Adrenal gland (tissue), 12 donors: ENCODE data around the gene TEAD1. TPM values are rescaled to one million over a fixed set of nuclear protein-coding genes. Genes with fewer than 3 reads are reported as not detected.

Source experiments
- DNase-seq, 7 donors: peaks; one replicate each; pipeline ENCODE4 v3.0.0-alpha.2; 2019 to 2020
- H3K27ac ChIP-seq, 5 donors: fragments of 200-600 bp; sonication (generic) in 4 of 5; 1 replicate in 3 of 5; 2 replicates in 2 of 5; pipeline versions ENCODE4 v1.5.1 to v1.8.0; 2016 to 2020; ENCODE audit warnings: mild to moderate bottlenecking in 1 of 5
- H3K27me3 ChIP-seq: fragments of 200-600 bp; 2 replicates; pipeline ENCODE4 v1.8.0; 2021
- H3K36me3 ChIP-seq, 2 donors: fragments of 200-600 bp; replicated peaks in 1 of 2; 1 replicate in 1 of 2; 2 replicates in 1 of 2; pipeline versions ENCODE4 v1.5.1 to v1.8.0; 2018 to 2022
- H3K4me1 ChIP-seq, 2 donors: fragments of 200-600 bp; replicated peaks in 1 of 2; 1 replicate in 1 of 2; 2 replicates in 1 of 2; pipeline versions ENCODE4 v1.5.1 to v1.8.0; 2018 to 2021
- H3K4me3 ChIP-seq, 4 donors: fragments of 200-600 bp; sonication (generic) in 3 of 4; one replicate each; pipeline ENCODE4 v1.5.1; 2016 to 2018
- H3K9me3 ChIP-seq, 3 donors: fragments of 200-600 bp; sonication (generic) in 1 of 3; replicated peaks in 1 of 3; 1 replicate in 2 of 3; 2 replicates in 1 of 3; pipeline versions ENCODE4 v1.5.1 to v1.8.0; 2016 to 2021
- POLR2A ChIP-seq, 2 donors: fragments of 450-650 bp; IDR thresholded peaks; one replicate each; pipeline ENCODE4 v1.6.1; 2017; ENCODE audit warnings: antibody characterized with exemption in 2 of 2, mild to moderate bottlenecking in 2 of 2, moderate library complexity in 1 of 2
- WGBS, 4 donors: extraction: QIAGEN DNeasy Blood & Tissue Kit in 2 of 4; methylation state at CpG; one replicate each; pipeline versions ENCODE4 v1.1.5 to v1.1.7; 2013 to 2017; 5-methylcytosine and 5-hydroxymethylcytosine counted together
- intact Hi-C, 2 donors: fragments of 100-400 bp; cut with DNase I; formaldehyde crosslinking; loops; one replicate each; pipeline versions ENCODE4 v1.14.1 to v1.15.0; 2022 to 2023
- polyA plus RNA-seq, 3 donors: library from polyadenylated mRNA; stranded (reverse); fragments of 200-250 nt in 2 of 3; fragments of 350-450 nt in 1 of 3; fragmentation: Illumina TruSeq in 1 of 3; extraction: RNeasy Lipid Tissue Mini Kit (QIAGEN cat#74804) in 1 of 3; gene quantifications; one replicate each; pipeline ENCODE4 v1.2.3, GENCODE V29; 2013 to 2014
- total RNA-seq, 9 donors: library from RNA; depleted of rRNA in 4 of 9; stranded (reverse); fragments of >200 nt in 4 of 9; fragments of 120-200 nt in 1 of 9; fragmentation: NEBNext Ultra II Directional in 1 of 9; extraction: Animal tissue kit (Norgen Biotek cat#: 25700) in 1 of 9; gene quantifications; one replicate each; pipeline versions ENCODE4 v1.1.0 to v1.2.4, GENCODE V29; 2013 to 2023
- TF ChIP-seq, protein P1 (sequence below), 6 experiments: fragments of 450-650 bp in 4 of 6; fragments of 200-600 bp in 2 of 6; sonication (generic) in 1 of 6; IDR thresholded peaks; 1 replicate in 5 of 6; 2 replicates in 1 of 6; pipeline versions ENCODE4 v1.5.1 to v1.8.0; 2016 to 2021; ENCODE audit warnings: antibody characterized with exemption in 6 of 6, mild to moderate bottlenecking in 2 of 6, moderate library complexity in 1 of 6
- donor health status: healthy with polysubstance abuse.
- donor health status: Bipolar disorder and iron deficiency.
- donor health status: DM: yes; HTN: yes; CAD: no.
- donor health status: DM: no; HTN: no; CAD: no.
- donor health status: DM: no; HTN: no; CAD: no.
- donor health status: DM: yes; HTN: yes; CAD: no.

The TEAD1 gene
- total and polyA plus RNA-seq, 12 donors = 3.9 to 49.9 (median 35.1) TPM

DNA sequence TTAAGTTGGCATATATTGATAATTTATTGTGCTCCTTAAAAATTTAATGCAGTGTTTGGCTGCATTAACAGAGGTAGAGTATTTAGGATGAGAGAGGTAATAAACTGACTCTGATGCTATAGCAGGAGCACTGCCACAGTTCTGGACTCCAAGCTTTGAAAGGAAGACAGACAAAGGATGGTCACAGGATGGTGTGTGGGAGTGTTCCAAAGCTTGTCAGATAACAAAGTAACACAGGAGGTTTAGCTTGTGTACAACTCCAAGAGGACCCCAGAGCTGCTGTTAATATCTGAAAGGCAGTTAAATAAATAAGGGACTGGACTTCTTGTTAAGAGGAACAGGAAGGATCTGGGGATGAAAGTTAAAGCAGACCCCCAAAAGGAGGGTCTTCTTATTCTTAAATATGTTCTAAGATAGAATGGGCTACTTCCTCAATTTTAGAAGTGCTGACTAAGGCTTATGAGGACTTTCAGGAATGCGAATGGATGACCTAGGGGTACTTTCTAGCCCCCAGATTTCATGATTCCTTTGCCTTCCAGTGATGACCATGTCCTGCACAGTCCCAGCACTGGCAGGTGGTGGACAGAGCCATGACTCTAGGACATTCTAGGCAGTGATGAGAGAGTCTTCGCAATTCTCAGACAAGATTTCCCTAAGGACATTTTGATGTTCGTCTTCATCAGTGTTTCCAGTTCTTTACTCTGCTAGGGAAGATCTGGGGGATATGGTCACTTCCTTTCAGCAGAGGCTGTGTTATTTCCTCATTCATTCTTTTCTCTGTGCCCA, 185.8 kb downstream of the TEAD1 start:
- no peaks in the 10 kb centered on the region for H3K36me3 ChIP-seq
- H3K27me3 ChIP-seq = no peaks in the 10 kb centered on the region
- H3K27ac ChIP-seq = no peak overlapping the region
- no peak overlapping the region for H3K4me3 ChIP-seq
- 86 to 97% (median 89%) methylated on average over 3 of the region's 3 CpGs for WGBS, 4 donors
- intact Hi-C loops = no loop called here
- no peak for DNase-seq
- TF ChIP-seq POLR2A (IDR thresholded peaks at IDR 0.05) = no peak
- TF ChIP-seq, protein P1, sequence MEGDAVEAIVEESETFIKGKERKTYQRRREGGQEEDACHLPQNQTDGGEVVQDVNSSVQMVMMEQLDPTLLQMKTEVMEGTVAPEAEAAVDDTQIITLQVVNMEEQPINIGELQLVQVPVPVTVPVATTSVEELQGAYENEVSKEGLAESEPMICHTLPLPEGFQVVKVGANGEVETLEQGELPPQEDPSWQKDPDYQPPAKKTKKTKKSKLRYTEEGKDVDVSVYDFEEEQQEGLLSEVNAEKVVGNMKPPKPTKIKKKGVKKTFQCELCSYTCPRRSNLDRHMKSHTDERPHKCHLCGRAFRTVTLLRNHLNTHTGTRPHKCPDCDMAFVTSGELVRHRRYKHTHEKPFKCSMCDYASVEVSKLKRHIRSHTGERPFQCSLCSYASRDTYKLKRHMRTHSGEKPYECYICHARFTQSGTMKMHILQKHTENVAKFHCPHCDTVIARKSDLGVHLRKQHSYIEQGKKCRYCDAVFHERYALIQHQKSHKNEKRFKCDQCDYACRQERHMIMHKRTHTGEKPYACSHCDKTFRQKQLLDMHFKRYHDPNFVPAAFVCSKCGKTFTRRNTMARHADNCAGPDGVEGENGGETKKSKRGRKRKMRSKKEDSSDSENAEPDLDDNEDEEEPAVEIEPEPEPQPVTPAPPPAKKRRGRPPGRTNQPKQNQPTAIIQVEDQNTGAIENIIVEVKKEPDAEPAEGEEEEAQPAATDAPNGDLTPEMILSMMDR (IDR thresholded peaks at IDR 0.05) = no peak
- peaks cover 0 to 13% of the 10 kb centered on the region in 2 donors for H3K4me1 ChIP-seq
- no peaks in the 10 kb centered on the region for H3K9me3 ChIP-seq

GRCh38 chr11:12860827-12861226, 186.6 kb downstream of the TEAD1 start:
- Histone ChIP-seq H3K9me3 (no peaks in the 10 kb centered on the region), H3K4me1 (peaks cover 0 to 14% of the 10 kb centered on the region in 2 donors), H3K27me3 (no peaks in the 10 kb centered on the region), H3K36me3 (no peaks in the 10 kb centered on the region), H3K4me3 (no peak overlapping the region), H3K27ac (no peak overlapping the region)
- 83 to 86% (median 84%) methylated on average over 2 of the region's 2 CpGs for WGBS, 4 donors
- DNase-seq = no peak
- no peak for TF ChIP-seq POLR2A (IDR thresholded peaks at IDR 0.05)
- TF ChIP-seq, protein P1 (IDR thresholded peaks at IDR 0.05) = no peak
- intact Hi-C loops = no loop called here

- H3K27ac ChIP-seq = peak overlapping the region in 2 of 5 donors; percentile 13 to 17
These were observed 188.7 kb downstream of the TEAD1 start for GRCh38 chr11:12862696-12863469.

More at GRCh38 chr11:12862696-12863469, 188.7 kb downstream of the TEAD1 start:
- Histone ChIP-seq H3K9me3 (no peaks in the 10 kb centered on the region), H3K4me3 (no peak overlapping the region), H3K36me3 (no peaks in the 10 kb centered on the region), H3K27me3 (no peaks in the 10 kb centered on the region), H3K4me1 (peaks cover 0 to 14% of the 10 kb centered on the region in 2 donors)
- intact Hi-C loops = no loop called here
- 51 to 63% (median 55%) methylated on average over 13 of the region's 13 CpGs for WGBS, 4 donors
- peak in 4 of 7 donors; percentile 21 to 72 (median 37) for DNase-seq
- no peak for TF ChIP-seq POLR2A (IDR thresholded peaks at IDR 0.05)
- TF ChIP-seq, protein P1 (IDR thresholded peaks at IDR 0.05) = no peak
